ENCODE results near the gene LHCGR.
"Not testable (repeated sequence)": the region's sequence is repeated elsewhere in the genome, so short reads cannot be mapped to it uniquely, and the experiment has no call there.

LHCGR gene

GRCh38 chr2:48747319-48747718 lies 8.2 kb downstream of the LHCGR start:
- no peak for DNase-seq (ENCODE audit: low read depth)

GRCh38 chr2:48739236-48739635 lies 16.3 kb downstream of the LHCGR start:
- DNase-seq (ENCODE audit: low read depth) = not testable (repeated sequence)

- DNase-seq (ENCODE audit: low read depth) = no peak
These were observed 16.7 kb downstream of the LHCGR start for GRCh38 chr2:48738806-48739205.

- DNase-seq (ENCODE audit: low read depth) = no peak
These were observed 19.3 kb downstream of the LHCGR start for GRCh38 chr2:48736251-48736650.

- DNase-seq (ENCODE audit: low read depth) = no peak
These were observed 20.8 kb downstream of the LHCGR start for GRCh38 chr2:48734576-48735303.

- DNase-seq (ENCODE audit: low read depth) = no peak
These were observed 22.4 kb downstream of the LHCGR start for GRCh38 chr2:48733067-48733503.

- no peak for DNase-seq (ENCODE audit: low read depth)
These were observed 26.7 kb downstream of the LHCGR start for GRCh38 chr2:48728840-48729239.

- no peak for DNase-seq (ENCODE audit: low read depth)
These were observed 27.2 kb downstream of the LHCGR start for GRCh38 chr2:48728295-48728694.

- DNase-seq (ENCODE audit: low read depth) = no peak
These were observed 28.0 kb downstream of the LHCGR start for GRCh38 chr2:48727560-48727959.

- no peak for DNase-seq (ENCODE audit: low read depth)
These were observed 29.6 kb downstream of the LHCGR start for GRCh38 chr2:48725696-48726494.

- DNase-seq (ENCODE audit: low read depth) = no peak
These were observed 31.2 kb downstream of the LHCGR start for GRCh38 chr2:48724278-48724677.

- DNase-seq (ENCODE audit: low read depth) = no peak
These were observed 32.4 kb downstream of the LHCGR start for GRCh38 chr2:48723129-48723528.

- DNase-seq (ENCODE audit: low read depth) = no peak
These were observed 33.1 kb downstream of the LHCGR start for GRCh38 chr2:48722391-48722790.

- DNase-seq (ENCODE audit: low read depth) = no peak
These were observed 34.4 kb downstream of the LHCGR start for GRCh38 chr2:48721158-48721557.

GRCh38 chr2:48719480-48720177 lies 35.9 kb downstream of the LHCGR start:
- no peak for DNase-seq (ENCODE audit: low read depth)

GRCh38 chr2:48717846-48718245 lies 37.7 kb downstream of the LHCGR start:
- no peak for DNase-seq (ENCODE audit: low read depth)

- no peak for DNase-seq (ENCODE audit: low read depth)
These were observed 39.6 kb downstream of the LHCGR start for GRCh38 chr2:48715956-48716355.

GRCh38 chr2:48715042-48715899 lies 40.3 kb downstream of the LHCGR start:
- DNase-seq (ENCODE audit: low read depth) = no peak

GRCh38 chr2:48714245-48714644 lies 41.3 kb downstream of the LHCGR start:
- no peak for DNase-seq (ENCODE audit: low read depth)

- no peak for DNase-seq (ENCODE audit: low read depth)
These were observed 41.9 kb downstream of the LHCGR start for GRCh38 chr2:48713647-48714046.

- DNase-seq (ENCODE audit: low read depth) = no peak
These were observed 43.4 kb downstream of the LHCGR start for GRCh38 chr2:48712151-48712550.

GRCh38 chr2:48711343-48711742 lies 44.2 kb downstream of the LHCGR start:
- no peak for DNase-seq (ENCODE audit: low read depth)

Measured in stimulated activated CD8-positive, alpha-beta memory T cell treated with anti-CD3 and anti-CD28 coated beads, Interleukin-7, amount 100 ng/mL, for 24 hours (primary cell).